Superior temporal gyrus (tissue), 1 donor: ENCODE results near the gene WNK1.
"Not testable (repeated sequence)": the region's sequence is repeated elsewhere in the genome, so short reads cannot be mapped to it uniquely, and the experiment has no call there.

ENCODE experiments used
- DNase-seq: peaks from one replicate; pipeline ENCODE4 v3.0.0-alpha.2; 2016; ENCODE audit errors: extremely low spot score

The WNK1 gene

GRCh38 chr12:910416-910815 lies 158.0 kb downstream of the WNK1 start:
- DNase-seq: no peak

DNA sequence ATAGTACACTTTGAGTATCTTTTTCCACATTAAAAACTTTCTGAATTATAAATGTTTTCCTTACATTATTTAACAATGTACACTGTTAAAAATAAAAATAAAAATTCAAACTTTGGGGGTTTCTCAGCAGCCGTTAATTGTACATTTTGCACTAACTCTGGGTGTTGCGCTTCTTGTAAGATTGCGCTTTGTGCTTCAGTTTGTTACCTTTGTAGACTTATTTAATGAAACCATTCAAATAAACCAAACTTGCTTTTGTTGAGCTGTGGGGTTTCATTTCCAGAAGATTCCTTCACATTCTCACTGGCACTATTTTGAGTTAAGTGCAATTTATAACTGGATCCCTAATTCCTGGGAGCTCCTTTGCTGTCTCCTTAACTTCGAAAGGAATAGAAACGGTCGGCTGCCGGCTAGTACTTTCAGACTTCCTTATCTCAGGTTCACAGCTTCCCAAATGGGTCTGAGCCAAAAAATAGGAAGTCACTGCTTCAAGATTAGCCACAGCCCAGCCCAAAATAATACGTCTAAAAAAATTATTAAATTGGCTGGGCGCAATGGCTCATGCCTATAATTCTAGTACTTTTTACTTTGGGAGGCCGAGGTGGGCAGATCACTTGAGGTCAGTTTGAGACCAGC lies 158.9 kb downstream of the WNK1 start:
- no peak for DNase-seq

- no peak for DNase-seq
Observed at GRCh38 chr12:912466-913235, 160.3 kb downstream of the WNK1 start.

DNA sequence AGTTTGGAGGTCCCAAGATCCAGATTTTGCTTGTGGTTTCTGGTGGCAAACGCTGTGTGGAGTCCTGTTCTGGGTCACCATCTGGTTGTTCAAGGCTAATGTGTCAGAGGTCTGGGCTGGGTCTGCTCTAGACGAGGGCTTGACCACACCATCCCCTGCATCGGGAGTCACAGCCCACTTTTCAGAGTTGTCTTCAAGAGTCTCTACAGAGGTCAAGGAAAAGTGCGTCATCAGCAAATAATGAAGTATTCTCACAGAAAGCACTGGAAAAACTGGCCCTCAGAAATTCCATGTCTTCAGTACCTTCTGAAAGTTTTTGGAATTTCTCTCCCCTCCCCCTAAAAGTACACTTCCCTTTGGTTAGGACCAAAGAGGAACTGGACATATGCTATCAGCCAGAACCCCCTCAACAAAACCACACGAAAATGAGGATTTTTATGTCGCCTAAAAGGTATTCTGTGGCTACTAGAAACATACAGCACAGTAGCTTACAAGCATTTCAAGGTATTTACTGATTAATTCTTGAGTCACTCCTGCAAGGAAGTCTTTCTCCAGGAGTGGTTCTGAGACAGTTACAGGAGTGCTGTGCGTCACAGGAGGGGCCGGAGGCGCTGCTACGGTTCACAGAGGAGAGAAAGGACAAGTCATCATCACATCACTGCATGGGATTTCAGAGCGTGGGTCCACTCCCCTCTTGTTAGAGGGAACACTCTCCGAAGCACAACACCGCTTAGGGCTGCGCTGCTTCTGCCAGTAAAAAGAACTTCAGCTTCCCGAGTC lies 161.7 kb downstream of the WNK1 start:
- no peak for DNase-seq

- DNase-seq: no peak
Observed at GRCh38 chr12:915090-915489, 162.7 kb downstream of the WNK1 start.

GRCh38 chr12:916240-916639 lies 163.9 kb downstream of the WNK1 start:
- DNase-seq: no peak

- DNase-seq: no peak
Observed at GRCh38 chr12:916712-917445, 164.5 kb downstream of the WNK1 start.

DNA sequence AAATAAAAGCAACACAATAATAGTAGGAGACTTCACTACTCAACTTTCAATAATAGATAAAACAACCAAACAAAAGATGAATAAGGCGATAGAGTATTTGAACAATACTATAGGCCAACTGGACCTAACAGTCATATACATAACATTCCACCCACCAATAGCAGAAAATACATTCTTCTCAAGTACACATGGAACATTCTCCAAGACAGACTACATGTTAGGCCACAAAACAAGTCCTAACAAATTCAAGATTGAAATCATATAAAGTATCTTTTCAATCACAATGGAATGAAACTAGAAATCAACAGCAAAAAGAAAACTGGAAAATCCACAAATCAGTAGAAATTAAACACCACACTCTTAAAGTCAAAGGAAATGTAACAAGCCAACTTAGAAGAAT lies 168.3 kb downstream of the WNK1 start:
- DNase-seq: no peak

- DNase-seq: no peak
Observed at GRCh38 chr12:922285-922684, 169.9 kb downstream of the WNK1 start.

GRCh38 chr12:926641-927040 lies 174.3 kb downstream of the WNK1 start:
- no peak for DNase-seq

DNA sequence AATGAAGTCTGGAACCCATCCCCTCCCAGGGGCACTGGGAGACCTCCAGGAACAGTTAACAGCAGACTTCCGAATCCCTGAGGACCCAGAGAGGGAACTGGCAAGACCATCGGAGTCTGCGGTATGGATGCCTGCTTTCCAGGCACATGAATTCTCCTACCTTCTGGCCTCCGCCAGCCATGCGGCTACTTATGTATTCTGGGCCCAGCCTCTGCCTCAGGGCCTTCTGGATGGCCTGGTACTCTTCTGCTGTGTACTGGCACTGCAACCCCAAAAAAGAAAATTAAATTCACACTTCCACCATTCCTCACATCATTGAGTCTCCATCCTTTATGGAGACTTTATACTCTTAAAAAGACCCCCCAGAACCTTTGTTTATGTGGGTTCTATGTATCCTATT lies 178.7 kb downstream of the WNK1 start:
- DNase-seq: no peak

GRCh38 chr12:931591-931990 lies 179.2 kb downstream of the WNK1 start:
- no peak for DNase-seq

GRCh38 chr12:935891-936290 lies 183.5 kb downstream of the WNK1 start:
- DNase-seq: not testable (repeated sequence)

GRCh38 chr12:936377-937345 lies 184.3 kb downstream of the WNK1 start:
- no peak for DNase-seq

GRCh38 chr12:938810-939209 lies 186.4 kb downstream of the WNK1 start:
- DNase-seq: no peak

DNA sequence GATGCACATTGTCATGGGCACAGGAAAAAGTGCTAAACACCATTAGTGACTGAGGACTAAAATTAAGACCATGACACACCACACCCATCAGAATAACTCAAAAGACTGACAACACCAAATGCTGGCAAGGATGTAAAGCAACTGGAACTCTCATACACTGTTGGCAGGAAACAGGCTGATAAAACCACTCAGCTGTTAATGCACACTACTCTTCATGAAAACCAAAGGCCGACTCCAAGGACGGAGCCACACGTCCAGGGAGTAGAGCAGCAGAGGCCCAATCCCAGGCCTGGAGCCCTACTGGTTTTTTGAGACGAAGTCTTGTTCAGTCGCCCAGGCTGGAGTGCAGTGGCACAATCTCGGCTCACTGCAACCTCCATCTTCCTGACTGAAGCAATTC lies 190.7 kb downstream of the WNK1 start:
- DNase-seq: no peak

DNA sequence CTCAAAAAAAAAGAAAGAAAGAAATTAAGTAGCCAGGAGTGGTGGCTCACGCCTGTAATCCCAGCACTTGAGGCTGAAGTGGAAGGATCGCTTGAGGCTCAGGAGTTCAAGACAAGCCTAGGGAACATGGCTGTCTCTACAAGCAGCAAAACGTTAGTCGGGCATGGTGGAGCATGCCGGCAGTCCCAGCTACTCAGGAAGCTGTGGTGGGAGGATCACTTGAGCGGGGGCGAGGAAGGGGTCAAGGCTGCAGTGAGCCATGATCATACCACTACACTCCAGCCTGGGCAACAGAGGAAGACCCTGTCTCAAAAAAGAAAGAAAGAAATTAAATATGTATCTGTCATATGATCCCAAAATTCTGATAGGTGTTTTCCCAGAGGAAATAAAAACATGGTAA lies 191.8 kb downstream of the WNK1 start:
- no peak for DNase-seq

- DNase-seq: no peak
Observed at GRCh38 chr12:946212-946611, 193.8 kb downstream of the WNK1 start.

- peak; percentile 44 for DNase-seq
Observed at GRCh38 chr12:946631-947030, 194.3 kb downstream of the WNK1 start.

- no peak for DNase-seq
Observed at GRCh38 chr12:948238-948637, 195.9 kb downstream of the WNK1 start.
